Measurements from ENCODE around the gene TWF2.
A peak's percentile ranks its signal among the peaks of the same experiment; 100 is the strongest.

DNA sequence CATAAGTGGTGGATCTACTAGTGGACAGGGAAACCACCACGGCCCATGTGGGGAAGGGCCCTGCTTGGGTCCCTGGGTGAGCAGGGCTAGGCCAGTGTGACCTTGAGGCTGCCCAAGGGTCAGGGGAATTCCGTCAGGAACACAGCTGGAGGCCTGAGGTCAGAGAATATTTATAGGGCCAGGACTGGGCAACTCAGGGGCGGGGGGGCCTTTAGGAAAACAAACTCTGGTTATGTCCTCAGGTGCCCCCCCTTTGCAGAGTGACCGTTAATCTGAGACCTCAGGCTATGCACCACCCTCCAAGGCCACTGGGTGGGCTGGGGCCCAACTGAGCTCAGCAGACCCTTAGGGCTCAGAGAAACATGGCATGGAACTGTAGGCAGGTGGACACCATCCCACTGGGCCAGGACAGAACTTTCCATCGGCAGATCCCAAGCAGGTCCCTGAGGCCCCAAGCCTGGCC is 2.5 kb downstream of the TWF2 start:
- TF ChIP-seq, protein P1, sequence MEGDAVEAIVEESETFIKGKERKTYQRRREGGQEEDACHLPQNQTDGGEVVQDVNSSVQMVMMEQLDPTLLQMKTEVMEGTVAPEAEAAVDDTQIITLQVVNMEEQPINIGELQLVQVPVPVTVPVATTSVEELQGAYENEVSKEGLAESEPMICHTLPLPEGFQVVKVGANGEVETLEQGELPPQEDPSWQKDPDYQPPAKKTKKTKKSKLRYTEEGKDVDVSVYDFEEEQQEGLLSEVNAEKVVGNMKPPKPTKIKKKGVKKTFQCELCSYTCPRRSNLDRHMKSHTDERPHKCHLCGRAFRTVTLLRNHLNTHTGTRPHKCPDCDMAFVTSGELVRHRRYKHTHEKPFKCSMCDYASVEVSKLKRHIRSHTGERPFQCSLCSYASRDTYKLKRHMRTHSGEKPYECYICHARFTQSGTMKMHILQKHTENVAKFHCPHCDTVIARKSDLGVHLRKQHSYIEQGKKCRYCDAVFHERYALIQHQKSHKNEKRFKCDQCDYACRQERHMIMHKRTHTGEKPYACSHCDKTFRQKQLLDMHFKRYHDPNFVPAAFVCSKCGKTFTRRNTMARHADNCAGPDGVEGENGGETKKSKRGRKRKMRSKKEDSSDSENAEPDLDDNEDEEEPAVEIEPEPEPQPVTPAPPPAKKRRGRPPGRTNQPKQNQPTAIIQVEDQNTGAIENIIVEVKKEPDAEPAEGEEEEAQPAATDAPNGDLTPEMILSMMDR (CRISPR knock-in tag; IDR thresholded peaks at IDR 0.05) = no peak
- TF ChIP-seq MTF1 (CRISPR knock-in tag; IDR thresholded peaks at IDR 0.05) = no peak
- no peak for TF ChIP-seq TSC22D2 (CRISPR knock-in tag; IDR thresholded peaks at IDR 0.05; ENCODE audit: borderline replicate concordance)
- TF ChIP-seq NFIB (CRISPR knock-in tag; IDR thresholded peaks at IDR 0.05; ENCODE audit: borderline replicate concordance) = no peak
- TF ChIP-seq RNF2 (conservative IDR thresholded peaks at IDR 0.05; ENCODE audit: low read depth) = no peak
- no peak for TF ChIP-seq POLR2A (IDR thresholded peaks at IDR 0.05; ENCODE audit: insufficient read depth in 1 of 2, low read depth in 2 of 2, low read length in 2 of 2)
- TF ChIP-seq, protein P2, sequence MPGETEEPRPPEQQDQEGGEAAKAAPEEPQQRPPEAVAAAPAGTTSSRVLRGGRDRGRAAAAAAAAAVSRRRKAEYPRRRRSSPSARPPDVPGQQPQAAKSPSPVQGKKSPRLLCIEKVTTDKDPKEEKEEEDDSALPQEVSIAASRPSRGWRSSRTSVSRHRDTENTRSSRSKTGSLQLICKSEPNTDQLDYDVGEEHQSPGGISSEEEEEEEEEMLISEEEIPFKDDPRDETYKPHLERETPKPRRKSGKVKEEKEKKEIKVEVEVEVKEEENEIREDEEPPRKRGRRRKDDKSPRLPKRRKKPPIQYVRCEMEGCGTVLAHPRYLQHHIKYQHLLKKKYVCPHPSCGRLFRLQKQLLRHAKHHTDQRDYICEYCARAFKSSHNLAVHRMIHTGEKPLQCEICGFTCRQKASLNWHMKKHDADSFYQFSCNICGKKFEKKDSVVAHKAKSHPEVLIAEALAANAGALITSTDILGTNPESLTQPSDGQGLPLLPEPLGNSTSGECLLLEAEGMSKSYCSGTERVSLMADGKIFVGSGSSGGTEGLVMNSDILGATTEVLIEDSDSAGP (CRISPR knock-in tag; IDR thresholded peaks at IDR 0.05; ENCODE audit: borderline replicate concordance) = 0 out of 2 replicates have a peak, but pooled peaks have one; percentile 3
- no peak for TF ChIP-seq ZNF180 (CRISPR knock-in tag; IDR thresholded peaks at IDR 0.05; ENCODE audit: borderline replicate concordance, low read depth)
- TF ChIP-seq SOX5 (CRISPR knock-in tag; IDR thresholded peaks at IDR 0.05; ENCODE audit: borderline replicate concordance) = no peak
- TF ChIP-seq, protein P3, sequence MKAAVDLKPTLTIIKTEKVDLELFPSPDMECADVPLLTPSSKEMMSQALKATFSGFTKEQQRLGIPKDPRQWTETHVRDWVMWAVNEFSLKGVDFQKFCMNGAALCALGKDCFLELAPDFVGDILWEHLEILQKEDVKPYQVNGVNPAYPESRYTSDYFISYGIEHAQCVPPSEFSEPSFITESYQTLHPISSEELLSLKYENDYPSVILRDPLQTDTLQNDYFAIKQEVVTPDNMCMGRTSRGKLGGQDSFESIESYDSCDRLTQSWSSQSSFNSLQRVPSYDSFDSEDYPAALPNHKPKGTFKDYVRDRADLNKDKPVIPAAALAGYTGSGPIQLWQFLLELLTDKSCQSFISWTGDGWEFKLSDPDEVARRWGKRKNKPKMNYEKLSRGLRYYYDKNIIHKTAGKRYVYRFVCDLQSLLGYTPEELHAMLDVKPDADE (CRISPR knock-in tag; IDR thresholded peaks at IDR 0.05) = no peak
- no peak for TF ChIP-seq NCOA2 (CRISPR knock-in tag; IDR thresholded peaks at IDR 0.05)
- no peak for TF ChIP-seq PHB2 (IDR thresholded peaks at IDR 0.05; ENCODE audit: partially characterized antibody)
- TF ChIP-seq MYC (CRISPR knock-in tag; IDR thresholded peaks at IDR 0.05; ENCODE audit: borderline replicate concordance) = peak; percentile 35; the same call in 1 of the 2 replicates
